Vagina (tissue), 2 donors: ENCODE results near the gene DMRT2. TPM values are rescaled to one million over a fixed set of nuclear protein-coding genes. Genes with fewer than 3 reads are reported as not detected.

Source experiments
- DNase-seq, 2 donors: peaks; one replicate each; pipeline ENCODE4 v3.0.0-alpha.2; 2017; ENCODE audit errors: extremely low spot score in 2 of 2
- H3K27ac ChIP-seq: fragments of 200-600 bp; sonication (generic); one replicate; pipeline ENCODE4 v1.5.1; 2019
- H3K27me3 ChIP-seq: fragments of 200-600 bp; sonication (generic); one replicate; pipeline ENCODE4 v1.5.1; 2019
- H3K36me3 ChIP-seq, 2 donors: fragments of 200-600 bp; sonication (generic); one replicate each; pipeline ENCODE4 v1.5.1; 2017 to 2019
- H3K4me1 ChIP-seq: fragments of 200-600 bp; sonication (generic); one replicate; pipeline ENCODE4 v1.5.1; 2019
- H3K4me3 ChIP-seq, 2 donors: fragments of 200-600 bp; sonication (generic); 1 replicate in 1 of 2; 2 replicates in 1 of 2; pipeline ENCODE4 v1.5.1; 2016 to 2019
- H3K9me3 ChIP-seq: fragments of 200-600 bp; sonication (generic); one replicate; pipeline ENCODE4 v1.5.1; 2019
- POLR2A ChIP-seq, 2 donors: fragments of 450-650 bp; IDR thresholded peaks; one replicate each; pipeline ENCODE4 v1.6.1; 2017; ENCODE audit warnings: antibody characterized with exemption in 2 of 2, mild to moderate bottlenecking in 2 of 2, moderate library complexity in 2 of 2
- POLR2AphosphoS5 ChIP-seq, 2 donors: sonication (generic); formaldehyde crosslinking; IDR thresholded peaks; one replicate each; pipeline ENCODE4 v1.9.0; 2017; ENCODE audit warnings: antibody characterized with exemption in 2 of 2, mild to moderate bottlenecking in 2 of 2, low read depth in 1 of 2; ENCODE audit not compliant: insufficient read depth in 1 of 2
- intact Hi-C: fragments of 100-400 bp; cut with DNase I; formaldehyde crosslinking; loops from one replicate; pipeline ENCODE4 v1.15.1; 2023
- small RNA-seq: library from RNA; depleted of rRNA; stranded (forward); fragments of <200 nt; gene quantifications from one replicate; pipeline ENCODE3, GENCODE V24; 2016
- total RNA-seq: library from RNA; depleted of rRNA; stranded (reverse); fragments of >200 nt; gene quantifications from one replicate; pipeline ENCODE4 v1.2.3, GENCODE V29; 2016
- TF ChIP-seq, protein P1 (sequence below), 3 experiments: fragments of 450-650 bp in 2 of 3; fragments of 200-600 bp in 1 of 3; sonication (generic) in 1 of 3; IDR thresholded peaks; one replicate each; pipeline ENCODE4 v1.5.1; 2017 to 2019; ENCODE audit warnings: antibody characterized with exemption in 3 of 3, mild to moderate bottlenecking in 2 of 3, moderate library complexity in 2 of 3

DMRT2 gene
- total RNA-seq, 1 donor from 2014 or later = 2.5 TPM

DNA sequence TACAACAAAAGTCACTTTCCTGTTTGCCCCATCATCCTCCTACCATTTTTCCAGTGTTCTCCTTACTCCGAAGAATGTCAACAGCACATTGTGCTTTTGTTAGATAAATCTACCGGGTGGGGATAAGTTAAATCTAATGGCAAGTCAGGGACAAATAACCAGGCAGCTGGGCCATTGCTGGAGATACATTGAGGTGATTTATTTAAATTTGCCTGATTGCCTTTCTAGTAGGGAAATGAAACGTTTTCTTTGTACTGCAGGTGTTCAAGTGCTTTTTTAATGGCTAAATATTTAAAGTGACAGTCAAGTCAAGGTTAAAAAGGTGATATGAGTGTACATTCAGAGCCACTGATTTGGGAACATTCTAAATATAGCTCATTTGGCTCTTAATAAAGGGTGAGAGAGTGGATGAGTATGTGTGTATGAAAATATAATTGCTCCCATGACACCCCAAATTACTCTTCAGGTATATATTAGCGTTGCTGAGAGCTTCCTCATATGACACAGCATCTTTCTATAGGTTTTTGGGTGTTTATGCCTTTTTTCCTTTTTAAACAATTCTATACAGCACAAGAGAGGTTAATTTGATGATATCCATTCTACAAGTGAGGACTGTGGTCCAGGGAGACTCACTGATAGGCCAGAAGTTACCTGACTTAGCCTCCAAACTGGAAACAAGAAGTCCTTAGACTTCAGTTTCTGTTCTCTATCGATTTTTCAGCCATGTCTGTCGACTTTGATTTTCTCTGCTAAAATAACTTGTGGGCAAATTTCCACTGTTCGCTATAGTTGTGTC is 51.9 kb downstream of the DMRT2 start:
- H3K9me3 ChIP-seq = no peaks in the 10 kb centered on the region
- no peak for DNase-seq
- no peak overlapping the region for H3K27ac ChIP-seq
- no peaks in the 10 kb centered on the region for H3K36me3 ChIP-seq
- H3K4me3 ChIP-seq = no peak overlapping the region
- TF ChIP-seq, protein P1, sequence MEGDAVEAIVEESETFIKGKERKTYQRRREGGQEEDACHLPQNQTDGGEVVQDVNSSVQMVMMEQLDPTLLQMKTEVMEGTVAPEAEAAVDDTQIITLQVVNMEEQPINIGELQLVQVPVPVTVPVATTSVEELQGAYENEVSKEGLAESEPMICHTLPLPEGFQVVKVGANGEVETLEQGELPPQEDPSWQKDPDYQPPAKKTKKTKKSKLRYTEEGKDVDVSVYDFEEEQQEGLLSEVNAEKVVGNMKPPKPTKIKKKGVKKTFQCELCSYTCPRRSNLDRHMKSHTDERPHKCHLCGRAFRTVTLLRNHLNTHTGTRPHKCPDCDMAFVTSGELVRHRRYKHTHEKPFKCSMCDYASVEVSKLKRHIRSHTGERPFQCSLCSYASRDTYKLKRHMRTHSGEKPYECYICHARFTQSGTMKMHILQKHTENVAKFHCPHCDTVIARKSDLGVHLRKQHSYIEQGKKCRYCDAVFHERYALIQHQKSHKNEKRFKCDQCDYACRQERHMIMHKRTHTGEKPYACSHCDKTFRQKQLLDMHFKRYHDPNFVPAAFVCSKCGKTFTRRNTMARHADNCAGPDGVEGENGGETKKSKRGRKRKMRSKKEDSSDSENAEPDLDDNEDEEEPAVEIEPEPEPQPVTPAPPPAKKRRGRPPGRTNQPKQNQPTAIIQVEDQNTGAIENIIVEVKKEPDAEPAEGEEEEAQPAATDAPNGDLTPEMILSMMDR (IDR thresholded peaks at IDR 0.05) = no peak
- TF ChIP-seq POLR2A (IDR thresholded peaks at IDR 0.05) (no peak), POLR2AphosphoS5 (IDR thresholded peaks at IDR 0.05; ENCODE audit: insufficient read depth in 1 of 2, low read depth in 1 of 2) (no peak)
- intact Hi-C loops = no loop called here
- no peaks in the 10 kb centered on the region for H3K4me1 ChIP-seq
- H3K27me3 ChIP-seq = no peaks in the 10 kb centered on the region

DNA sequence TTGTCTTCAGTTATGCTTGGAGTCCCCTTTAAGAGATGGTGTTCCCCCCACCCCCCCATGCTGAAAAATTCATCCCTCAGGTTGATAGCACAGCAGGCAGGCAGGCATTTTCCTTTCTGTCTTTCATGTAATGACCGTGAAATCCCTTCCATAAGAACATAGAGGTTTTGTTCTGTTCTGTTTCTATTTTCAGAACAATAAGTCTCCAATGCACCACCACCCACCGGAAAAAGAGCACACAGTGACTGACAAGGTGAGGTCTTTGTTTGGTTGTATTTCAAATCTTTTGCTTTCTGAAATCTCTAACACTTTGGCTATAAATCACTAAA is 52.4 kb downstream of the DMRT2 start:
- no peak for DNase-seq
- intact Hi-C loops = no loop called here
- H3K27ac ChIP-seq = no peak overlapping the region
- H3K36me3 ChIP-seq = no peaks in the 10 kb centered on the region
- TF ChIP-seq POLR2A (IDR thresholded peaks at IDR 0.05) (no peak), POLR2AphosphoS5 (IDR thresholded peaks at IDR 0.05; ENCODE audit: insufficient read depth in 1 of 2, low read depth in 1 of 2) (no peak)
- TF ChIP-seq, protein P1 (IDR thresholded peaks at IDR 0.05) = no peak
- no peaks in the 10 kb centered on the region for H3K27me3 ChIP-seq
- H3K4me1 ChIP-seq = no peaks in the 10 kb centered on the region
- no peak overlapping the region for H3K4me3 ChIP-seq
- no peaks in the 10 kb centered on the region for H3K9me3 ChIP-seq

Small RNAs within 50 kb of the gene (small RNA-seq; reads per million reads assigned to genes)
- gene RNU6-1073P = not detected

Other genes starting within 250 kb of the DMRT2 start
- gene DMRT1, start 208.7 kb upstream of the DMRT2 start, total RNA-seq = not detected
- gene DMRT3, start 73.7 kb upstream of the DMRT2 start, total RNA-seq = not detected